Measurements from ENCODE around the gene SP1.
"Not testable (repeated sequence)": the region's sequence is repeated elsewhere in the genome, so short reads cannot be mapped to it uniquely, and the experiment has no call there.

Gene SP1

GRCh38 chr12:53380104-53380793 lies at the start of gene SP1:
SP1 (plus strand) TSS chr12:53380176; CDS start chr12:53380292, 116 bp downstream.
- peak; percentile 99 for DNase-seq

GRCh38 chr12:53330671-53331070 lies 49.3 kb upstream of the SP1 start:
- DNase-seq: no peak

GRCh38 chr12:53332339-53332738 lies 47.6 kb upstream of the SP1 start:
- DNase-seq: not testable (repeated sequence)

GRCh38 chr12:53332744-53333143 lies 47.2 kb upstream of the SP1 start:
- DNase-seq: no peak

- no peak for DNase-seq
Observed at GRCh38 chr12:53333289-53333688, 46.7 kb upstream of the SP1 start.

GRCh38 chr12:53333845-53334244 lies 46.1 kb upstream of the SP1 start:
- no peak for DNase-seq

- DNase-seq: no peak
Observed at GRCh38 chr12:53334822-53335221, 45.2 kb upstream of the SP1 start.

- no peak for DNase-seq
Observed at GRCh38 chr12:53336181-53336681, 43.7 kb upstream of the SP1 start, which contains the start of gene SP7. SP7 (minus strand) TSS chr12:53336354; CDS start chr12:53335646, 708 bp downstream.

GRCh38 chr12:53338017-53338416 lies 42.0 kb upstream of the SP1 start:
- no peak for DNase-seq

- DNase-seq: no peak
Observed at GRCh38 chr12:53338916-53339315, 41.1 kb upstream of the SP1 start.

GRCh38 chr12:53340398-53340797 lies 39.6 kb upstream of the SP1 start:
- DNase-seq: no peak

GRCh38 chr12:53343449-53343848 lies 36.5 kb upstream of the SP1 start:
- DNase-seq: no peak

GRCh38 chr12:53343969-53344368 lies 36.0 kb upstream of the SP1 start:
- DNase-seq: no peak

- DNase-seq: no peak
Observed at GRCh38 chr12:53344487-53344823, 35.5 kb upstream of the SP1 start.

GRCh38 chr12:53344824-53345485 lies 35.0 kb upstream of the SP1 start:
- DNase-seq: peak; percentile 83

- no peak for DNase-seq
Observed at GRCh38 chr12:53345486-53346188, 34.3 kb upstream of the SP1 start.

- DNase-seq: no peak
Observed at GRCh38 chr12:53346491-53346890, 33.5 kb upstream of the SP1 start.

- DNase-seq: no peak
Observed at GRCh38 chr12:53347905-53348304, 32.1 kb upstream of the SP1 start.

- DNase-seq: peak; percentile 87
Observed at GRCh38 chr12:53352331-53353256, 27.4 kb upstream of the SP1 start.

- no peak for DNase-seq
Observed at GRCh38 chr12:53353257-53353655, 26.7 kb upstream of the SP1 start.

- DNase-seq: no peak
Observed at GRCh38 chr12:53355121-53355520, 24.9 kb upstream of the SP1 start.

- no peak for DNase-seq
Observed at GRCh38 chr12:53358836-53359419, 21.0 kb upstream of the SP1 start.

Measured in activated CD8-positive, alpha-beta memory T cell treated with anti-CD3 and anti-CD28 coated beads, Interleukin-2, amount 50 U/mL, for 48 hours (primary cell).